Activated CD4-positive, alpha-beta T cell treated with anti-CD3 and anti-CD28 coated beads, Interleukin-2, amount 50 U/mL, for 16 hours (primary cell): ENCODE data around the gene TBC1D3C.
"Not testable (repeated sequence)": the region's sequence is repeated elsewhere in the genome, so short reads cannot be mapped to it uniquely, and the experiment has no call there.

ENCODE experiments used
- DNase-seq: peaks from one replicate; pipeline ENCODE4 v3.0.0-alpha.2; 2020

TBC1D3C gene

DNA sequence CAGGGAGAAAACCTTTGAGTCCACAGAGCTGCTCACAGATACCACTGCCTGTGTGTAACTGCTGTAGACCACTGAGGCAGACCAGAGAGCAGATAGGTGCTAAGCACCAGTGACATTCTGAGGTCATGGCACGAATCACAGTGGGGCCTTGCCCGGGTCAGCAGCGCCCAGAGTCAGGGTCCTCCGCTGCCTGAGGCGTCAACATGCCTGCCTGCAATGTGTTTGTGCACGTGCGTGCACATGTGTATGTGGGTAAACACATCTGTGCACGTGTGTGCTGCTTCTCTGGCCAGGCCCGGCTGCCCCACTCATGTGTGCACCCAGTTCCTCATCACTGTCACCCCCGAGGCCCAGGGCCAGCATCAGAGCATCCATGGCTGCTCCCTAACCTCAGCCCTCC, at the start of gene TBC1D3C:
Gene TBC1D3C, minus strand, starts transcription at position 101 of the 400 bp plus-strand sequence. CDS start 1,568 bp downstream, outside the sequence.
- DNase-seq: not testable (repeated sequence)

DNA sequence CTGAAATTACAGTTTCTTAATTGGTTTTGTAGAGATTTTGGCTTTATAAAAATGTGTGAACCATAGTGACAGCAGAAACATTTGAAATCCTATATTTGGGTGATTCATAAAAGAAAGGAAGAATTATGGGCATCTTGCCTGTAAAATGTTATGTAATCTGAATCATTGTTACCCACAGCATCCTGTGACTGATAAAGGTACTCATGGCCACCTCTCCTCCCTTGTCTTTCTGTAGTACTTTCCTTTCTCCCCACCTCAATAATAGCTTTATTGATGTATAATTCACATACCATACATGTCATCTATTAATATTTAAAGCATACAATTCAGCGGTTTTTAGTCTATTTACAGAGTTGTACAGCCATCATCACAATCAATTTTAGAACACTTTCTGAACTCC, 30.8 kb upstream of the TBC1D3C start:
- DNase-seq: not testable (repeated sequence)

DNA sequence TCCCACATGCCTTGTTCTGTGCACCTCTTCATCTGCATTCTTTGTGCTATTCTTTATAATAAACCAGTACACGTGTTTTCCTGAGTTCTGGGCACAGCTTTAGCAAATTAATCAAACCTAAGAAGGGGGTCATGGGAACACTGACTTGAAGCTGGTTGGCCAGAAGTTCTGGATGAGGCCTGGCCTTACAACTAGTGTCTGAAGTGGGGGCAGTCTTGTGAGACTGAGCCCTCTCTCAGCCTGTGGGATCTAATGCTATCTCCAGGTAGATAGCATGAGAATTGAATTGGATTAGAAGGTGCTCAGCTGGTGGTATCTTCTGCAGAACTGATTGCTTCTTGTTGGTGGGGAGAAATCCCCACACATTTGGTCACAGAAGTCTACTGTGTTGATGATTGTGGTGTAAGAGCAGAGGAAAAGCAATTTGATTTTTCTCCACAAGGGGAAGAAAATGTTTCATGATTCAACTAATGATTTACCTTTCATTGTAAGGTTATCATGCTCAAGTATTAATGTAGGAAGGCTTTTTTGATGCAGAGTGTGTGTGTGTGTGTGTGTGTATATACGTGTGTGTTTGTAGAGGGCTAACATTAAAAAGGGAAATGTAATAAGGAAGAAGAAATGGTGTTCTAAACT, 25.7 kb upstream of the TBC1D3C start:
- DNase-seq: not testable (repeated sequence)

DNA sequence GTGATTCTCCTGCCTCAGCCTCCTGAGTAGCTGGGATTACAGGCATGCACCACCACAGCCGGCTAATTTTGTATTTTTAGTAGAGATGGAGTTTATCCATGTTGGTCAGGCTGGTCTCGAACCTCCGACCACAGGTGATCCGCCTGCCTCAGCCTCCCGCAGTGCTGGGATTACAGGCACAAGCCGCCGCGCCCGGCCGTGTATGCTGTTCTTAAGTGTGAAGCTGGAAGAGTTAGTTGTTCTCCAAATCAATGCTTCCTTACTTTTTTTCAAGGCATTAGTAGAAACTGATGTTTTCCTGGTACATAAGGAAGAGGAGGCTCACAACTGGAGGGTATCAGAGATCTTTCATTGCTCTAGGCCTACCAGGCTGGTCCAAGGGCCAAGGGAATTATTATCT, 19.7 kb upstream of the TBC1D3C start:
- not testable (repeated sequence) for DNase-seq

DNA sequence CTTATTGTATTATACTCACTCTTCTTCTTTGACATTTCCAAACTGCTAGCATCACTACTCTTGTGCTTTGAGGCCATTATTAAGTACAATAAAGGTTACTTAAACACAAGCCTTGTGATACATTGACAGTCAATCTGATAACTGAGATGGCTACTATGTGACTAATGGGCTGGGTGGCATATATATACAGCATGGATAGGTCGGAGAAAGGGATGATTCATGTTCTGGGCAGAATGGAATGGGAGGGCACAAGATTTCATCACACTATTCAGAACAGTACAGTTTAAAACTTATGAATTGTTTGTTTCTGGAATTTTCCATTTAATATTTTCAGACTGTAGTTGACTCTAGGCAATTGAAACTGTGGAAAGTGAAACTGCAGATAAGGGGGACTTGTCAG, 18.9 kb upstream of the TBC1D3C start:
- DNase-seq: not testable (repeated sequence)
